Uterus (tissue), 2 donors: ENCODE results near the gene APOOL.

ENCODE experiments used
- CTCF ChIP-seq, 4 experiments: fragments of 200-600 bp in 2 of 4; fragments of 450-650 bp in 2 of 4; sonication (generic) in 2 of 4; IDR thresholded peaks; one replicate each; pipeline ENCODE4 v1.5.1; 2016 to 2019; ENCODE audit warnings: antibody characterized with exemption in 4 of 4, mild to moderate bottlenecking in 2 of 4, moderate library complexity in 1 of 4
- POLR2A ChIP-seq, 2 donors: fragments of 450-650 bp; IDR thresholded peaks; one replicate each; pipeline ENCODE4 v1.6.1; 2016; ENCODE audit warnings: antibody characterized with exemption in 2 of 2, mild to moderate bottlenecking in 1 of 2, moderate library complexity in 1 of 2

GRCh38 chrX:85029043-85029442 lies 25.4 kb downstream of the APOOL start:
- TF ChIP-seq CTCF (IDR thresholded peaks at IDR 0.05) = no peak
- no peak for TF ChIP-seq POLR2A (IDR thresholded peaks at IDR 0.05)
